T-helper 1 cell (primary cell): Measurements from ENCODE around the gene KSR2.
"Not testable (repeated sequence)": the region's sequence is repeated elsewhere in the genome, so short reads cannot be mapped to it uniquely, and the experiment has no call there.

Experiments
- DNase-seq, 5 donors: peaks; one replicate each; pipeline ENCODE4 v3.0.0-alpha.2; 2012 to 2020

Gene KSR2

GRCh38 chr12:117818400-117818799, 150.4 kb downstream of the KSR2 start:
- DNase-seq = no peak

GRCh38 chr12:117809509-117809908, 159.3 kb downstream of the KSR2 start:
- DNase-seq = no peak

GRCh38 chr12:117807946-117808345, 160.8 kb downstream of the KSR2 start:
- no peak for DNase-seq

- no peak for DNase-seq
Observed at GRCh38 chr12:117807355-117807754, 161.4 kb downstream of the KSR2 start.

GRCh38 chr12:117805865-117806264, 162.9 kb downstream of the KSR2 start:
- no peak for DNase-seq

DNA sequence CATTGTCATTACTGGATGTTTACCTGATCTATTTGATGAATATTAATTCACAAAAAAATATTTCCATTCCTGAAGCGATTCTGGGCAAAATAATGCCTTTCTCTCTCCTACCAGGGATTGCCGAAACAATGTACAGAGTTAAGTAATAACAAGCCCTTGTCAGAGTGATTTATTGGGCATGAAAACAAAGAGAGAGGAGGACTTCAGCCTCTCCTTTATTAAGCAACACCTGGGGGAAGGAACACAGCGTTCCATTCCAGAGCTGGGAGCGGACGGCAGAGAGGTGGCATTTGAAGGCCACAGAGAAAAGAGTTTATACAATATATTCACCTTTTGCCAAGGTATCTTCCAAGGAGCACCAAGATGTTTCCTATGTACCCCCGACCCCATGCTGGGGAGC, 165.8 kb downstream of the KSR2 start:
- no peak for DNase-seq

GRCh38 chr12:117800711-117801110, 168.1 kb downstream of the KSR2 start:
- not testable (repeated sequence) for DNase-seq

- DNase-seq = no peak
Observed at GRCh38 chr12:117797202-117797601, 171.6 kb downstream of the KSR2 start.

DNA sequence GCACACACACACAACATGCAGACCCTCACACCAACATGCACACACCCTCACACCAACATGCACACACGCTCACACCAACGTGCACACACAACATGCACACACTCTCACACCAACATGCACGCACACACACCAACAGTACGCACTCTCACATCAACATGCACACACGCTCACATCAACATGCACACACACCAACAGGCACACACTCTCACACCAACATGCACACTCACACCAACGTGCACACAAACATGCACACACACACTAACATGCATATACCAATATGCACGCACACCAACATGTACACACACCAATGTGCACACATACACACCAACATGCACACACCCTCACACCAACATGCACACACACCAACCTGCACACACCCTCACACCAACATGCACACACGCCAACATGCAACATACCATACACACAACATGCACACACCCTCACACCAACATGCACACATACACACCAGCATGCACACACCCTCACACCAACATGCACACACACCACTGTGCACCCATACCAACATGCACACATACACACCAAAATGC, 175.8 kb downstream of the KSR2 start:
- DNase-seq = no peak

GRCh38 chr12:117792471-117792870, 176.3 kb downstream of the KSR2 start:
- DNase-seq = no peak

GRCh38 chr12:117790948-117791347, 177.8 kb downstream of the KSR2 start:
- no peak for DNase-seq

DNA sequence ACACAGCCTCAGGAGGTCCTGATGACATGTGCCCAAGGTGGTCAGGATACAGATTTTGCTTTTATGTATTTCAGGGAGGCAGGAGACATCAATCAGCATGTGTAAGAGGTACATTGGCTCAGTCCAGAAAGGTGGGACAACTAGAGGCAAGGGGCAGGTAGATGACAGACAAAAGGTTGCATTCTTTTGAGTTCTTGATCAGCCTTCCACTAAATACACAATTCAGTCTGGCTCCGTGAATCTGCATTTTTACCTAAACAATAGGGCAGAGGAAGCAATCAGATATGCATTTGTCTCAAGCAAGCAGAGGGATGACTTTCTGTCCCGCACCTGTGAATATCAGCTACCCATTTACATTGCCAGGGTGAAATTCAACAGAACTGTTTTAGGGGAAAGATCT, 178.6 kb downstream of the KSR2 start:
- DNase-seq = no peak

DNA sequence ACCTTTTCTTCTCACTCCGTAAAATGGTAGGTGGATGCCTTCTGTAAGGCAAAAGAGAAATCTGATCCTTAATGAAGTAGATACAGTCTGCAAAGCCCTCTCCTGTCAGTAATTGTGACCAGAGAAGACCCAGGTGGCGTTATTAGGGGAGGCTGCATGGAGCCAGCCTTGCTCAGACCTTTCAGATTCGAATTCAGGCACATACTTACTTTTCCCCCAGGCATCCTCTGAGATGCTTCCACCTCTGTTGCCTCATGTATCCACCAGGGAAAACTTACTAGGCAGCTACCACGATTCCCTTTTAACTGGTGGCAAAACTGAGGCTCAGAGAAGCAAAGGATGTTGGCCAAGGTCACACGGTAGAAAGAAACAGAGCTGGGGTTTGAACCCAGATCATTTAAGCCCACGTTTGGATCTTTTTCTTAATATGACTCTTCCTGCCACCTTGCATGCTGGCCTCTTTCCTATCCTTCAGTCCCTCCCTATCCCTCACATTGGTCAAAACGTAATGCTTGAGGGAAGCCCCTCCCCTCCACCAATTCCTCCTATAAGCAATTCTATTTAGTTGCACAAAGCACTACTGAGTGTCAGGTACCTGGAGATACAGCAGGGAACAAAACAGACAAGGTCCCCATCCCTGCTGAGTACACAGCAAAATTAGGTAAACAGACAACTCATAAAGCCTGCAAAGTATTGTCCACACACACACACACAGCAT, 179.4 kb downstream of the KSR2 start:
- no peak for DNase-seq

DNA sequence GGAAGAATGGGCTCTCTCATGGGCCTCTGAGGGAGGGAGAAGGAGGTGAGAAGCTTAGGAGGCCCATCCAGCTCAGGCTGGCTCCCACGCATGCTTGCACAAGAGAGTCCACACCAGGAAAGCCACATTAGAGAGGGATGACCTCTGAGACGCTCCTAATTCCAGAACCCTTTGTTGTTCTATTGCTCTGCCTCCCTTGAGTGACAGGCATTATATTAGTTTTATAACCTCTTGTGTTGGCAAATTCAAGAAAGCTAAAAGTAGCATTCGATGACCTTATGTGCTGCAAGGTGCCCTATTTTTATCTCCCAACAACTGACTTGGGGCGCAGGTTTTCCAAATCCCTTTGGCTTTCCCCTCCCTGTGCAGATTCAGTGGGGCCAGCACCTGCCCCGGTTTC, 190.1 kb downstream of the KSR2 start:
- no peak for DNase-seq

- DNase-seq = no peak
Observed at GRCh38 chr12:117774941-117775775, 193.6 kb downstream of the KSR2 start.

- no peak for DNase-seq
Observed at GRCh38 chr12:117768860-117769259, 199.9 kb downstream of the KSR2 start.

- no peak for DNase-seq
Observed at GRCh38 chr12:117766008-117766407, 202.8 kb downstream of the KSR2 start.

- DNase-seq = no peak
Observed at GRCh38 chr12:117762143-117762542, 206.6 kb downstream of the KSR2 start.

DNA sequence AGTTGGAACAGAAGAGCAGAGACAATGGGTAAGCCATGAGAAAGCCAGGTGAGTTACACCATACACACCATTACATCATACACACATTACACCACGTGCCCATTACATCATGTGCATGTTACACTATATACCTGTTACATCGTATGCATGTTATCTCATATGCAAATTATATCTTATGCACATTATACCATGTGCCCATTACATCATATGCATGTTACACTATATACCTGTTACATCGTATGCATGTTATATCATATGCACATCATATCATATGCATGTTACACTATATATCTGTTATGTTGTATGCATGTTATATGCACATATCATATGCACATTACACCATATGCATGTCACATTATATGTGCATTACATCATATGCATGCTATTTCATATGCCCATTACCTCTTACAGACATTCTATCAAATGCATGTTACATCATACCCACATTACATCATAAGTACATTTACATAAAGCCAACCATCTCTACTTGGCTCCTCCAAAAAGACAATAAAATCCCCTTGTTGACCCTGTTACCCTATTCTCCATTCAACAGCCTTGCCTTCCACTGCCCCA, 207.2 kb downstream of the KSR2 start:
- DNase-seq = no peak

DNA sequence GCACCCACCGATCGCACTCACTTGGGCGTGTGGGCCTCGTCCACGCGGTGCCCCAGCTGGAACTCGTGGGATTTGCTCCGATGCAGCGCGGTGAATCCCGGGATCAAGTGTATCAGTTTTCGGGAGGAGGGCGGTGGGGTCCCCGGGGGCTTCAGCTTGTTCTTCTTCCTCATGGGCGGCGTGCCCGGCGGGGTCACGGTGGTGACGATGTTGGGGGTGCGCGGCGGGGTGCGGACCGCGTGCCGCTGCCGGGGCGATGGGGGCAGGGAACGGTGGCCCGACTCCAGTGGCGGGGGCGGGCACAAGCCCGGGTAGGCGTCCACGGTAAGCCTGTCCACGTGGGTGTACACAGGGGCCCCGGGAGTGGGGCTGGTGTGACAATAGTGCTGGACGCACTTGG, 207.8 kb downstream of the KSR2 start:
- DNase-seq = no peak

- DNase-seq = no peak
Observed at GRCh38 chr12:117750657-117751056, 218.1 kb downstream of the KSR2 start.

GRCh38 chr12:117749431-117749830, 219.4 kb downstream of the KSR2 start:
- no peak for DNase-seq

DNA sequence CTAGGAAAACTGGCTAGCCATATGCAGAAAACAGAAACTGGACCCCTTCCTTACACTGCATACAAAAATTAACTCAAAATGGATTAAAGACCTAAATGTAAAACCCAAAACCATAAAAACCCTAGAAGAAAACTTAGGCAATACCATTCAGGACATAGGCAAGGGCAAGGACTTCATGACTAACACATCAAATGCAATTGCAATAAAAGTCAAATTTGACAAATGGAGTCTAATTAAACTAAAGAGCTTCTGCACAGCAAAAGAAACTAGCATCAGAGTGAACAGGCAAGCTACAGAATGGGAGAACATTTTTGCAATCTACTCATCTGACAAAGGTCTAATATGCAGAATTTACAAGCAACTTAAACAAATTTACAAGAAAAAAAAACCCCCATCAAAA, 222.4 kb downstream of the KSR2 start:
- DNase-seq = not testable (repeated sequence)

DNA sequence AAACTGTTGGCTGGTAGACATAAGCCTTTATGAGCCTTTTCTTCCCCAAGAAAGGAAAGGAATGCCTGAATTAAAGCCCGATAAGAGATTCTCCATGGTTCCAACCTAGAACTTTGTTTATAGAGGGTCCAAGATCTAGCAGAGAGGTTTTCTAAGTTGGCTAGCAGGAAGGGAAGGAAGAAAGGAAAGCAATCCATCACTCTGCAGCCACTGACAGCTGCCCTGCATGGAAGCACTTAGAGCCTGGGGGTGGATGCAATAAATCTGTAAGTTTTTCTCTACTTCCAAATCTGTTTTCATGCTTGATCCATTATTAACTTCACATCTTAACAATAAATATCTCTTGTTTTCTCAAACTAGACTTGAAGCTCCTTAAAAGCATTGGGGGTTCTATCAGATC, 224.4 kb downstream of the KSR2 start:
- no peak for DNase-seq
